Endothelial cell of umbilical vein (primary cell): ENCODE measurements around the gene TWIST2. TPM values are rescaled to one million over a fixed set of nuclear protein-coding genes. Genes with fewer than 3 reads are reported as not detected.

Source experiments
- BruUV-seq: library from RNA; stranded (reverse); fragments of 400-500 nt; replicated peaks from 2 replicates; lab custom pipeline; 2021; lab: Mats Ljungman, UMichigan
- CTCF ChIA-PET: fragments of 300-600, 350-600 bp; sonication (Branson Sonifier 250); formaldehyde crosslinking; loops from one replicate; lab custom pipeline; 2021; ENCODE audit warnings: antibody characterized with exemption, inconsistent platforms; lab: Charles Lee
- POLR2A ChIA-PET: fragments of 300-600, 350-600 bp; sonication (Branson Sonifier 250); formaldehyde crosslinking; loops from one replicate; lab custom pipeline; 2021; ENCODE audit warnings: antibody characterized with exemption, inconsistent platforms; lab: Charles Lee
- DNase-seq: peaks from one replicate; pipeline ENCODE4 v3.0.0-alpha.2; 2011; ENCODE audit warnings: low read depth, low spot score
- FAIRE-seq: peaks from 2 replicates; lab custom pipeline; 2011; peaks lifted over from hg19 to GRCh38; lab: Jason Lieb, UNC
- H2AFZ ChIP-seq: 2 replicates; pipeline ENCODE4 v1.6.0; 2012; ENCODE audit warnings: low read depth, low read length, control low read depth, inconsistent platforms
- H3K27ac ChIP-seq: 2 replicates; pipeline ENCODE4 v1.5.1; 2011; ENCODE audit warnings: low read depth, mild to moderate bottlenecking, control low read depth, low read length, moderate library complexity; ENCODE audit not compliant: insufficient read depth
- H3K27me3 ChIP-seq, 2 experiments: 2 replicates each; pipeline versions ENCODE4 v1.6.0 to v1.6.1; 2011; ENCODE audit warnings: low read length in 2 of 2, mixed read lengths in 1 of 2; ENCODE audit not compliant: control insufficient read depth in 2 of 2, insufficient read depth in 2 of 2
- H3K36me3 ChIP-seq, 2 experiments: 2 replicates in 1 of 2; 3 replicates in 1 of 2; pipeline ENCODE4 v1.5.1; 2011; ENCODE audit warnings: low read length in 2 of 2, mild to moderate bottlenecking in 1 of 2, moderate library complexity in 1 of 2; ENCODE audit not compliant: control insufficient read depth in 2 of 2, insufficient read depth in 2 of 2; ENCODE audit errors: extremely low read depth in 1 of 2
- H3K4me1 ChIP-seq: 3 replicates; pipeline ENCODE4 v1.5.1; 2011; ENCODE audit warnings: mild to moderate bottlenecking, low read length; ENCODE audit not compliant: control insufficient read depth, insufficient read depth; ENCODE audit errors: extremely low read depth
- H3K4me2 ChIP-seq: 2 replicates; pipeline ENCODE4 v1.6.1; 2011; ENCODE audit warnings: low read length, control low read depth, mixed read lengths; ENCODE audit not compliant: insufficient read depth
- H3K4me3 ChIP-seq, 3 experiments: fragments of 200-600 bp in 1 of 3; sonication (generic), shearing (Covaris generic) in 1 of 3; replicated peaks in 1 of 3; 2 replicates each; pipeline ENCODE4 v1.5.1; 2011 to 2016; ENCODE audit warnings: control low read depth in 3 of 3, low read length in 3 of 3, mild to moderate bottlenecking in 2 of 3, inconsistent platforms in 1 of 3, low read depth in 1 of 3, moderate library complexity in 1 of 3; ENCODE audit not compliant: insufficient read depth in 1 of 3
- H3K79me2 ChIP-seq: 2 replicates; pipeline ENCODE4 v1.6.0; 2012; ENCODE audit warnings: low read length, inconsistent platforms; ENCODE audit not compliant: control insufficient read depth, insufficient read depth
- H3K9ac ChIP-seq: replicated peaks from 2 replicates; pipeline ENCODE3; 2011; ENCODE audit warnings: low read length, control low read depth; ENCODE audit not compliant: insufficient read depth; ENCODE audit errors: extremely low read depth
- H3K9me1 ChIP-seq: replicated peaks from 3 replicates; pipeline ENCODE4 v1.6.0; 2011; ENCODE audit warnings: mild to moderate bottlenecking, low read length; ENCODE audit not compliant: control insufficient read depth, insufficient read depth; ENCODE audit errors: extremely low read depth
- H3K9me3 ChIP-seq: replicated peaks from 2 replicates; pipeline ENCODE4 v1.5.1; 2012; ENCODE audit warnings: low read length, inconsistent platforms; ENCODE audit not compliant: control insufficient read depth, insufficient read depth
- H4K20me1 ChIP-seq: replicated peaks from 2 replicates; pipeline ENCODE3; 2011; ENCODE audit warnings: mild to moderate bottlenecking, low read length; ENCODE audit not compliant: control insufficient read depth, insufficient read depth; ENCODE audit errors: extremely low read depth
- EZH2 ChIP-seq: IDR thresholded peaks from 2 replicates; pipeline ENCODE4 v1.6.1; 2012; ENCODE audit warnings: borderline replicate concordance, low read depth, mild to moderate bottlenecking, moderate library complexity, low read length, inconsistent platforms; ENCODE audit not compliant: severe bottlenecking
- FOS ChIP-seq: IDR thresholded peaks from 2 replicates; pipeline ENCODE4 v1.6.1; 2011; ENCODE audit warnings: mild to moderate bottlenecking, low read length, moderate library complexity, borderline replicate concordance; ENCODE audit not compliant: insufficient read depth
- GATA2 ChIP-seq: IDR thresholded peaks from 2 replicates; pipeline ENCODE4 v1.7.0; 2011; ENCODE audit warnings: low read depth, mild to moderate bottlenecking, moderate library complexity, mixed read lengths, low read length; ENCODE audit not compliant: insufficient read length, insufficient read depth
- JUN ChIP-seq: IDR thresholded peaks from 2 replicates; pipeline ENCODE4 v1.6.1; 2011; ENCODE audit warnings: borderline replicate concordance, low read depth; ENCODE audit not compliant: insufficient read length, insufficient read depth
- MYC ChIP-seq: IDR thresholded peaks from one replicate; pipeline ENCODE4 v1.6.1; 2011; ENCODE audit warnings: mild to moderate bottlenecking, low read depth, low read length
- POLR2A ChIP-seq: IDR thresholded peaks from 2 replicates; pipeline ENCODE4 v1.6.1; 2012; ENCODE audit warnings: low read depth, mild to moderate bottlenecking, control low read depth, low read length
- POLR2AphosphoS5 ChIP-seq: IDR thresholded peaks from 2 replicates; pipeline ENCODE4 v1.6.1; 2012; ENCODE audit warnings: low read depth, mild to moderate bottlenecking, control low read depth, low read length, moderate library complexity; ENCODE audit not compliant: insufficient read depth
- dilution Hi-C: fragments of 300-500 bp; cut with MboI; formaldehyde crosslinking; loops from one replicate; pipeline ENCODE4 v1.15.0; 2019; ENCODE audit warnings: low sequenced_read_pairs; ENCODE audit not compliant: extremely low pct_ligation_motif_present
- intact Hi-C: fragments of 100-400 bp; cut with micrococcal nuclease; formaldehyde crosslinking; loops from one replicate; pipeline ENCODE4 v1.10.0; 2022
- polyA plus RNA-seq, 4 experiments: library from polyadenylated mRNA; depleted of rRNA in 3 of 4; stranded (reverse) in 3 of 4; unstranded in 1 of 4; fragments of >200 nt; gene quantifications; 2 replicates each; pipeline versions ENCODE4 v1.2.1 to v1.2.3, GENCODE V29; 2011 to 2012; ENCODE audit warnings: missing spikeins in 1 of 4
- total RNA-seq: library from RNA; stranded (reverse); gene quantifications from 2 replicates; pipeline ENCODE4 v1.2.3, GENCODE V29; 2021
- TF ChIP-seq, protein P1 (sequence below): IDR thresholded peaks from 2 replicates; pipeline ENCODE4 v1.6.1; 2011; ENCODE audit not compliant: insufficient read depth, insufficient read length
- TF ChIP-seq, protein P2 (sequence below), 2 donors: IDR thresholded peaks; 1 replicate in 1 of 2; 2 replicates in 1 of 2; pipeline ENCODE4 v1.5.1; 2011; ENCODE audit warnings: low read length in 2 of 2, mild to moderate bottlenecking in 2 of 2, moderate library complexity in 2 of 2, control low read depth in 1 of 2, inconsistent platforms in 1 of 2, low read depth in 1 of 2; ENCODE audit not compliant: insufficient read depth in 1 of 2; ENCODE audit errors: extremely low read depth in 1 of 2

The TWIST2 gene
- total and polyA plus RNA-seq, 2 donors (not counting 3 experiments of a cell fraction or from before 2014, with no cell fraction given): 2.3 to 3.4 TPM

DNA sequence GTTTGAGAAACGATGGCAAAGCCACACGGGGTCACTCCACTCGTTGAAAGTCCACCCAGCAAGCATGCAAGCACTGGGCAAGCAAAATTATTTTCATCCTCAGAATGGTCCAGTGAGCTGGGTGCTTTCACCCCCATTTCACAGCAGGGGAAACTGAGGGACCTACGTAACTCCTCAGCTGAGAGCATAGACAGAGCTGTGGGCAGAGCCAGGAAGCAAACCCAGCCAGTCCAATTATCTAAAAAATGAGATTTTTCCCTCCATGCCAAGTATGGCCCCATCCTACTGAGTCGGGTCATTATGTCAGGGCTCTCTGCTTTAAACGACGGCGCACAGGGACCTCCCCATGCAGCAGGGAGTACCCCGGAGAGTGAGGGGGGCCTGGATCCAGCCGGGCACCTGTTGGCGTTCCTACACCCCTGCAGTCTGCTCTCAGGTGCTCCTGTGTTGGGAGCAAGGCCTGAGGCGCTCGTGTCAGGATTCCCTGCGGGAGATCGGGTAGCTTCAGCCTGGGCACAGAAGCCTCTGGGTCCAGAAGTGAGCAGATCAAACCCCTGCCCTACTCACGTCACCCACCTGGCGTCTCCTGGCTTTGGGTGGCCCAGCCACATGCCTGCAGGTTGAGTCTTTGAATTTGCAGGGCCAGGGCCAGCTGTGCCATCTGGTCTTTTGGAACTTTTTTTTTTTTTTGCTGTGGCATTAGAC, 17.3 kb downstream of the TWIST2 start:
- no peaks in the 10 kb centered on the region for H3K9me1 ChIP-seq
- H3K79me2 ChIP-seq: no peaks in the 10 kb centered on the region
- no peaks in the 10 kb centered on the region for H3K9me3 ChIP-seq
- intact Hi-C loops (no loop called here), dilution Hi-C loops (no loop called here)
- H4K20me1 ChIP-seq: no peaks in the 10 kb centered on the region
- H2AFZ ChIP-seq: peak overlapping the region; percentile 76
- no TSS peak for BruUV-seq
- peak overlapping the region; percentile 75 for H3K9ac ChIP-seq
- no peak overlapping the region for H3K4me3 ChIP-seq
- peak overlapping the region; percentile 92 for H3K27ac ChIP-seq
- CTCF ChIA-PET: interaction anchor here (1.0 kb wide), 1 partner anchor 17 kb away, joined by 3 read pairs; the partner anchor contains the start of gene TWIST2
- TF ChIP-seq EZH2: no peak
- no peak for TF ChIP-seq GATA2
- no peak for TF ChIP-seq FOS
- TF ChIP-seq, protein P1, sequence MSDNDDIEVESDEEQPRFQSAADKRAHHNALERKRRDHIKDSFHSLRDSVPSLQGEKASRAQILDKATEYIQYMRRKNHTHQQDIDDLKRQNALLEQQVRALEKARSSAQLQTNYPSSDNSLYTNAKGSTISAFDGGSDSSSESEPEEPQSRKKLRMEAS: no peak
- TF ChIP-seq, protein P2, sequence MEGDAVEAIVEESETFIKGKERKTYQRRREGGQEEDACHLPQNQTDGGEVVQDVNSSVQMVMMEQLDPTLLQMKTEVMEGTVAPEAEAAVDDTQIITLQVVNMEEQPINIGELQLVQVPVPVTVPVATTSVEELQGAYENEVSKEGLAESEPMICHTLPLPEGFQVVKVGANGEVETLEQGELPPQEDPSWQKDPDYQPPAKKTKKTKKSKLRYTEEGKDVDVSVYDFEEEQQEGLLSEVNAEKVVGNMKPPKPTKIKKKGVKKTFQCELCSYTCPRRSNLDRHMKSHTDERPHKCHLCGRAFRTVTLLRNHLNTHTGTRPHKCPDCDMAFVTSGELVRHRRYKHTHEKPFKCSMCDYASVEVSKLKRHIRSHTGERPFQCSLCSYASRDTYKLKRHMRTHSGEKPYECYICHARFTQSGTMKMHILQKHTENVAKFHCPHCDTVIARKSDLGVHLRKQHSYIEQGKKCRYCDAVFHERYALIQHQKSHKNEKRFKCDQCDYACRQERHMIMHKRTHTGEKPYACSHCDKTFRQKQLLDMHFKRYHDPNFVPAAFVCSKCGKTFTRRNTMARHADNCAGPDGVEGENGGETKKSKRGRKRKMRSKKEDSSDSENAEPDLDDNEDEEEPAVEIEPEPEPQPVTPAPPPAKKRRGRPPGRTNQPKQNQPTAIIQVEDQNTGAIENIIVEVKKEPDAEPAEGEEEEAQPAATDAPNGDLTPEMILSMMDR (IDR thresholded peaks at IDR 0.05; ENCODE audit: extremely low read depth in 1 of 2, insufficient read depth in 1 of 2, low read depth in 1 of 2, low read length in 2 of 2): no peak
- TF ChIP-seq JUN: no peak
- no peak for TF ChIP-seq POLR2A
- no peak for TF ChIP-seq MYC
- TF ChIP-seq POLR2AphosphoS5: no peak
- POLR2A ChIA-PET: no interaction called here
- H3K36me3 ChIP-seq: no peaks in the 10 kb centered on the region
- no peak for FAIRE-seq
- DNase-seq: no peak
- H3K27me3 ChIP-seq: no peaks in the 10 kb centered on the region
- peak overlapping the region; percentile 31 for H3K4me2 ChIP-seq
- H3K4me1 ChIP-seq: peaks cover 19% of the 10 kb centered on the region
